ENCODE measurements around the gene FARP1.

Gene FARP1

DNA sequence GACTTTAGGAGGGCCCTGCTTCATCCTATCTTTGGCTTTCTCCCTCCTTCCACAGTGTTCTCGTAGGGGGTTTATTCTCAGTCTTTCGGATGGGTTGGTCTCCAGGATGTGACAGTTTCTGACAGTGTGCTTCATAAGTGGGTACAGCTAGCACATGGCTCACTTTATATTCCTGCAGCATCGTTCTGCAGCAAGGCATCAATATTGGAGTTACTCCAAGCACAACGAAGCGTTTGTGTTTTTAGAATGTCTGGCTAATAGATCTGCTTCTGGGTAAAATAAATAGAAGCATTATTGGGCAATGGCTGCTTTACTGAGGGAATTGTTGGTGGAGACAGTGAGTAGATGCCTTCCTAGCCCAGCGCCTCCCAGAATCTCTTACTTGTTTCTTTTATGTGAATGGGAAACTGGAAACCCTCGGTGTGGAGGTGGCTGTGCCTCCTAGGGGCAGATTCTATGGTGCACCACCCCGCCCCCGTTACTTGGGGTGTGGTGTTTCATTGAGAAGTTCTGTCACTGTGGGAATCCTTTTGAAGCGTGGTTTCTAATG, 2.0 kb downstream of the FARP1 start:
- Histone ChIP-seq H3K36me3 (ENCODE audit: low read length) (no peaks in the 10 kb centered on the region), H3K4me3 (ENCODE audit: insufficient read depth, low read length, poor library complexity, severe bottlenecking) (no peak overlapping the region)

DNA sequence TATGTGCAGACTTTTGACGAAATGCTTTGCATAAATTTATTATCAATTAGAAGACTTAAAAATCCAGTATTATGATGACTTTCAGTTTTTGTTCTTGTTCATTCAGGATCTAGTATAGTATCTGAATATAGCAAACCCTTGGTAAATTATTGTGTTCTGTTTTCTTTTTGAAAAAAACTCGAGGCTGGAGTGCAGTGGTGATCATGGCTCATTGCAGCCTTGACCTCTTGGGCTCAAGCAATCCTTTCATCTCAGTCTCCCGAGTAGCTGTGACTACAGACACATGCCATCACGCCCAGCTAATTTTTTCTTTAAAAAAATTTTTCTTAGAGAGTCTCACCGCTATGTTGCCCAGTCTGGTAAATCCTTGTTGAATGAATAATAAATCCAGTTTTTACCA, 4.6 kb downstream of the FARP1 start:
- H3K36me3 ChIP-seq (ENCODE audit: low read length), result no peaks in the 10 kb centered on the region
- no peak overlapping the region for H3K9ac ChIP-seq (ENCODE audit: low read length)
- H3K9me2 ChIP-seq (replicated peaks; ENCODE audit: insufficient read depth, low read length), result no peaks in the 10 kb centered on the region
- H3K27ac ChIP-seq (ENCODE audit: low read depth, low read length), result no peak overlapping the region
- H3K4me3 ChIP-seq (ENCODE audit: insufficient read depth, low read length, poor library complexity, severe bottlenecking), result no peak overlapping the region
- TF ChIP-seq, protein P1, sequence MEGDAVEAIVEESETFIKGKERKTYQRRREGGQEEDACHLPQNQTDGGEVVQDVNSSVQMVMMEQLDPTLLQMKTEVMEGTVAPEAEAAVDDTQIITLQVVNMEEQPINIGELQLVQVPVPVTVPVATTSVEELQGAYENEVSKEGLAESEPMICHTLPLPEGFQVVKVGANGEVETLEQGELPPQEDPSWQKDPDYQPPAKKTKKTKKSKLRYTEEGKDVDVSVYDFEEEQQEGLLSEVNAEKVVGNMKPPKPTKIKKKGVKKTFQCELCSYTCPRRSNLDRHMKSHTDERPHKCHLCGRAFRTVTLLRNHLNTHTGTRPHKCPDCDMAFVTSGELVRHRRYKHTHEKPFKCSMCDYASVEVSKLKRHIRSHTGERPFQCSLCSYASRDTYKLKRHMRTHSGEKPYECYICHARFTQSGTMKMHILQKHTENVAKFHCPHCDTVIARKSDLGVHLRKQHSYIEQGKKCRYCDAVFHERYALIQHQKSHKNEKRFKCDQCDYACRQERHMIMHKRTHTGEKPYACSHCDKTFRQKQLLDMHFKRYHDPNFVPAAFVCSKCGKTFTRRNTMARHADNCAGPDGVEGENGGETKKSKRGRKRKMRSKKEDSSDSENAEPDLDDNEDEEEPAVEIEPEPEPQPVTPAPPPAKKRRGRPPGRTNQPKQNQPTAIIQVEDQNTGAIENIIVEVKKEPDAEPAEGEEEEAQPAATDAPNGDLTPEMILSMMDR (IDR thresholded peaks at IDR 0.05; ENCODE audit: insufficient read depth, low read length, poor library complexity, severe bottlenecking), result no peak
- TF ChIP-seq EZH2phosphoT487 (conservative IDR thresholded peaks at IDR 0.05; ENCODE audit: low read length), result no peak
- H4K20me1 ChIP-seq (ENCODE audit: low read depth, low read length), result no peaks in the 10 kb centered on the region
- no peaks in the 10 kb centered on the region for H3F3A ChIP-seq (ENCODE audit: insufficient read depth)
- H3K27me3 ChIP-seq (ENCODE audit: low read length), result no peaks in the 10 kb centered on the region
- H3K79me2 ChIP-seq (ENCODE audit: insufficient read depth, low read length), result no peaks in the 10 kb centered on the region
- no peak overlapping the region for H2AFZ ChIP-seq (ENCODE audit: low read depth, low read length, severe bottlenecking)
- no peak overlapping the region for H3K4me2 ChIP-seq (ENCODE audit: low read depth, low read length, poor library complexity, severe bottlenecking)
- H3K9me3 ChIP-seq (ENCODE audit: insufficient read depth, low read length), result no peaks in the 10 kb centered on the region

More for the DNA sequence above, 2.0 kb downstream of the FARP1 start:
- Histone ChIP-seq H3F3A (ENCODE audit: insufficient read depth) (no peaks in the 10 kb centered on the region), H3K9me3 (ENCODE audit: insufficient read depth, low read length) (no peaks in the 10 kb centered on the region), H3K4me2 (ENCODE audit: low read depth, low read length, poor library complexity, severe bottlenecking) (no peak overlapping the region), H3K27me3 (ENCODE audit: low read length) (no peaks in the 10 kb centered on the region), H3K79me2 (ENCODE audit: insufficient read depth, low read length) (no peaks in the 10 kb centered on the region), H2AFZ (ENCODE audit: low read depth, low read length, severe bottlenecking) (no peak overlapping the region), H3K9me2 (replicated peaks; ENCODE audit: insufficient read depth, low read length) (no peaks in the 10 kb centered on the region), H3K9ac (ENCODE audit: low read length) (no peak overlapping the region), H3K27ac (ENCODE audit: low read depth, low read length) (no peak overlapping the region), H4K20me1 (ENCODE audit: low read depth, low read length) (no peaks in the 10 kb centered on the region)
- TF ChIP-seq, protein P1 (IDR thresholded peaks at IDR 0.05; ENCODE audit: insufficient read depth, low read length, poor library complexity, severe bottlenecking), result no peak
- TF ChIP-seq EZH2phosphoT487 (conservative IDR thresholded peaks at IDR 0.05; ENCODE audit: low read length), result no peak

DNA sequence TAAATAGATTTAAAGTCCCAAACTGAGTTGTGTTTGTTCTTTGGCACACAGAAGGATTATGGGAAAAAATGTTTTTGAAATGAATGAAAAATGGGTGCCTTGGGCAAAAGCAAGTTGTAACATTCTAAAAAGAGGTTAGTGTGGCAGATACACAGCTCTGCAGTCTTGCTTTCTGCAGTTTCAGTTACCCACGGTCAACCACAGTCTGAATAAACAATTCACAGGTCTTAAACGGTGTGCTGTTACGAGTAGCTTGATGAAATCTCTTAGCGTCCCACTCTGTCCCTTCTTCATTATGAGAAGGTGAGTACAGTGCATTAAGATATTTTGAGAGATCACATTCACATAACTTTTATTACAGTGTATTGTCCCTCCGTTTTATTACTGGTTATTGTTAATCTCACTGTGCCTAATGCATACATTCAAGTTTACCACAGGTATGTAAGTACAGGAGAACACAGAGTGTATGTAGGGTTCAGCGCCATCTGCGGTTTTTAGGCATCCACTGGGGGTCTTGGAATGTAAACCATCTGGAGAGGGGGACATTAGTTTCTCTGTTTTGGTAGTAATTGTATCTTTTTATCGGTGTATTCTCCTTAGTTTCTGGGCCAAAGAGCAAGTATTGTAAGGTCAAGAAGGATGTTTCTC, 8.1 kb downstream of the FARP1 start:
- no peak overlapping the region for H3K27ac ChIP-seq (ENCODE audit: low read depth, low read length)
- H3K27me3 ChIP-seq (ENCODE audit: low read length), result no peaks in the 10 kb centered on the region
- no peaks in the 10 kb centered on the region for H4K20me1 ChIP-seq (ENCODE audit: low read depth, low read length)
- H2AFZ ChIP-seq (ENCODE audit: low read depth, low read length, severe bottlenecking), result no peak overlapping the region
- TF ChIP-seq, protein P1 (IDR thresholded peaks at IDR 0.05; ENCODE audit: insufficient read depth, low read length, poor library complexity, severe bottlenecking), result no peak
- no peak for TF ChIP-seq EZH2phosphoT487 (conservative IDR thresholded peaks at IDR 0.05; ENCODE audit: low read length)
- H3F3A ChIP-seq (ENCODE audit: insufficient read depth), result no peaks in the 10 kb centered on the region
- H3K9me2 ChIP-seq (replicated peaks; ENCODE audit: insufficient read depth, low read length), result no peaks in the 10 kb centered on the region
- no peaks in the 10 kb centered on the region for H3K79me2 ChIP-seq (ENCODE audit: insufficient read depth, low read length)
- H3K4me2 ChIP-seq (ENCODE audit: low read depth, low read length, poor library complexity, severe bottlenecking), result no peak overlapping the region
- H3K4me3 ChIP-seq (ENCODE audit: insufficient read depth, low read length, poor library complexity, severe bottlenecking), result no peak overlapping the region
- H3K9ac ChIP-seq (ENCODE audit: low read length), result no peak overlapping the region
- H3K36me3 ChIP-seq (ENCODE audit: low read length), result no peaks in the 10 kb centered on the region
- H3K9me3 ChIP-seq (ENCODE audit: insufficient read depth, low read length), result no peaks in the 10 kb centered on the region

Measured in SU-DHL-6 (cell line).